DMS79 (cell line): ENCODE results near the gene TRRAP.
A peak's percentile ranks its signal among the peaks of the same experiment; 100 is the strongest.
"Not testable (repeated sequence)": the region's sequence is repeated elsewhere in the genome, so short reads cannot be mapped to it uniquely, and the experiment has no call there.

ENCODE experiments used
- DNase-seq: peaks from one replicate; lab custom pipeline; 2025; lab: John Stamatoyannopoulos, UW

The TRRAP gene

GRCh38 chr7:98866765-98867164 is 11.6 kb upstream of the TRRAP start:
- DNase-seq: no peak

- no peak for DNase-seq
Measured at GRCh38 chr7:98868450-98868849, 9.9 kb upstream of the TRRAP start.

- no peak for DNase-seq
Measured at GRCh38 chr7:98869027-98869596, 9.2 kb upstream of the TRRAP start.

- no peak for DNase-seq
Measured at GRCh38 chr7:98869597-98870120, 8.7 kb upstream of the TRRAP start, which contains the start of gene TMEM130. TSS of gene TMEM130 (minus strand) at chr7:98870014. CDS start at chr7:98869861, 153 bp downstream.

- DNase-seq: peak; percentile 40
Measured at GRCh38 chr7:98870121-98870651, 8.1 kb upstream of the TRRAP start.

GRCh38 chr7:98870807-98871491 is 7.4 kb upstream of the TRRAP start:
- DNase-seq: no peak

GRCh38 chr7:98872328-98872924 is 5.9 kb upstream of the TRRAP start:
- no peak for DNase-seq

- DNase-seq: not testable (repeated sequence)
Measured at GRCh38 chr7:98873610-98874009, 4.7 kb upstream of the TRRAP start.

GRCh38 chr7:98874942-98875341 is 3.4 kb upstream of the TRRAP start:
- DNase-seq: no peak

GRCh38 chr7:98875501-98875900 is 2.8 kb upstream of the TRRAP start:
- no peak for DNase-seq

- no peak for DNase-seq
Measured at GRCh38 chr7:98877146-98877545, 1.2 kb upstream of the TRRAP start.

GRCh38 chr7:98877692-98878364 is 504 bp upstream of the TRRAP start:
- no peak for DNase-seq

- DNase-seq: peak; percentile 6
Measured at GRCh38 chr7:98879198-98879978, 1.1 kb downstream of the TRRAP start.

- DNase-seq: no peak
Measured at GRCh38 chr7:98879979-98880315, 1.6 kb downstream of the TRRAP start.

- DNase-seq: no peak
Measured at GRCh38 chr7:98880485-98880884, 2.2 kb downstream of the TRRAP start.

- DNase-seq: no peak
Measured at GRCh38 chr7:98881561-98882315, 3.4 kb downstream of the TRRAP start.

- no peak for DNase-seq
Measured at GRCh38 chr7:98884416-98884815, 6.1 kb downstream of the TRRAP start.

- DNase-seq: no peak
Measured at GRCh38 chr7:98887038-98887437, 8.7 kb downstream of the TRRAP start.

- no peak for DNase-seq
Measured at GRCh38 chr7:98892609-98893008, 14.3 kb downstream of the TRRAP start.

- DNase-seq: no peak
Measured at GRCh38 chr7:98899816-98900215, 21.5 kb downstream of the TRRAP start.

GRCh38 chr7:98900815-98901214 is 22.5 kb downstream of the TRRAP start:
- DNase-seq: no peak
